Heart left ventricle (tissue), 16 donors: ENCODE data around the gene QSOX1. TPM values are rescaled to one million over a fixed set of nuclear protein-coding genes. Genes with fewer than 3 reads are reported as not detected.

Experiments used
- ATAC-seq, 4 donors: fragments of 200-7000 bp; cut with Tn5 transposase; one replicate each; pipeline ENCODE4 v1.9.1; 2020 to 2022; ENCODE audit warnings: moderate library complexity in 4 of 4, mild to moderate bottlenecking in 3 of 4, moderate number of reproducible peaks in 1 of 4
- DNase-seq, 5 donors: peaks; one replicate each; pipeline ENCODE4 v3.0.0-alpha.2; 2020
- H3K27ac ChIP-seq, 12 donors: fragments of 200-600 bp; sonication (generic) in 4 of 12; one replicate each; pipeline versions ENCODE4 v1.5.0 to v1.8.0; 2016 to 2022; ENCODE audit warnings: mild to moderate bottlenecking in 2 of 12
- H3K27me3 ChIP-seq, 9 donors: fragments of 200-600 bp; sonication (generic) in 2 of 9; one replicate each; pipeline versions ENCODE4 v1.5.1 to v1.8.0; 2016 to 2022; ENCODE audit warnings: mild to moderate bottlenecking in 3 of 9
- H3K36me3 ChIP-seq, 9 donors: fragments of 200-600 bp; sonication (generic) in 2 of 9; one replicate each; pipeline versions ENCODE4 v1.5.0 to v1.8.0; 2018 to 2022; ENCODE audit warnings: mild to moderate bottlenecking in 2 of 9
- H3K4me1 ChIP-seq, 12 donors: fragments of 200-600 bp; sonication (generic) in 4 of 12; one replicate each; pipeline versions ENCODE4 v1.5.0 to v1.8.0; 2016 to 2022; ENCODE audit warnings: mild to moderate bottlenecking in 3 of 12
- H3K4me3 ChIP-seq, 12 donors: fragments of 200-600 bp; sonication (generic) in 4 of 12; one replicate each; pipeline versions ENCODE4 v1.5.0 to v1.8.0; 2017 to 2022; ENCODE audit warnings: mild to moderate bottlenecking in 9 of 12, moderate library complexity in 4 of 12
- H3K9me3 ChIP-seq, 12 donors: fragments of 200-600 bp; sonication (generic) in 4 of 12; one replicate each; pipeline versions ENCODE4 v1.5.0 to v1.8.0; 2016 to 2022; ENCODE audit warnings: mild to moderate bottlenecking in 1 of 12
- CTCF ChIP-seq, 12 donors: fragments of 200-600 bp; sonication (generic) in 4 of 12; IDR thresholded peaks; one replicate each; pipeline versions ENCODE4 v1.5.0 to v1.8.0; 2018 to 2022; ENCODE audit warnings: antibody characterized with exemption in 12 of 12, mild to moderate bottlenecking in 5 of 12
- POLR2A ChIP-seq, 2 donors: fragments of 450-650 bp; IDR thresholded peaks; one replicate each; pipeline ENCODE4 v1.6.1; 2017; ENCODE audit warnings: antibody characterized with exemption in 2 of 2, mild to moderate bottlenecking in 2 of 2, moderate library complexity in 2 of 2
- WGBS, 4 donors: extraction: QIAGEN DNeasy Blood & Tissue Kit in 2 of 4; methylation state at CpG; one replicate each; pipeline versions ENCODE4 v1.1.5 to v1.1.7; 2013 to 2018; 5-methylcytosine and 5-hydroxymethylcytosine counted together
- intact Hi-C, 10 donors: fragments of 100-400 bp; cut with DNase I; formaldehyde crosslinking; loops; one replicate each; pipeline versions ENCODE4 v1.11.1 to v1.14.2; 2022
- polyA plus RNA-seq, 2 donors: library from polyadenylated mRNA; stranded (reverse); fragments of 200-250 nt; gene quantifications; one replicate each; pipeline ENCODE4 v1.2.3, GENCODE V29; 2013
- total RNA-seq, 9 donors: library from RNA; depleted of rRNA in 2 of 9; stranded (reverse); fragments of >200 nt in 2 of 9; fragmentation: NEBNext Ultra II Directional in 3 of 9; extraction: Animal tissue kit (Norgen Biotek cat#: 25700) in 3 of 9; gene quantifications; one replicate each; pipeline versions ENCODE4 v1.1.0 to v1.2.4, GENCODE V29; 2016 to 2023
- donor health status: ischemic (EF 13 %, LVEDD 7.1; RV severe dilation, severe dysfunction).
- donor health status: healthy with polysubstance abuse.
- donor health status: DM: no; HTN: yes; CAD: no.
- donor health status: DM: no; HTN: no; CAD: no.
- donor health status: ischemic (EF 25% LVEDD 6.9; RV normal size, moderate dysfunction).
- donor health status: ischemic (EF 25% LVEDD 5.7; RV mildly dilated, moderate dysfunction).
- donor health status: healthy.
- donor health status: DM: yes; HTN: yes; CAD: no.
- donor health status: ischemic (EF 35%, LVEDD 5.7; RV mildly dilated, moderate dysfunction).
- donor health status: nonischemic (EF 11% LVEDD 7.7; RV severe dilation, severe dysfunction).
- donor health status: DM: yes; HTN: yes; CAD: no.
- donor health status: PGD.
- donor health status: ischemic (EF 29% LVEDD 5.4; RV normal size, mild dysfunction).
- donor health status: nonischemic (EF 23%, LVEDD 6.1; RV moderate dilation, normal function).

Gene QSOX1
- total and polyA plus RNA-seq, 11 donors, result 62.3 to 250 (median 122) TPM

GRCh38 chr1:180193141-180194047 lies 38.7 kb downstream of the QSOX1 start:
- DNase-seq (peak in 1 of 5 donors; percentile 33), ATAC-seq (no peak)
- TF ChIP-seq POLR2A (IDR thresholded peaks at IDR 0.05), result no peak
- no peak for TF ChIP-seq CTCF (IDR thresholded peaks at IDR 0.05)
- no peaks in the 10 kb centered on the region for H3K9me3 ChIP-seq
- no peak overlapping the region for H3K4me3 ChIP-seq
- intact Hi-C loops, result no loop called here
- H3K27me3 ChIP-seq, result no peaks in the 10 kb centered on the region
- H3K27ac ChIP-seq, result no peak overlapping the region
- H3K36me3 ChIP-seq, result peaks cover 0 to 84% (median 59%) of the 10 kb centered on the region in 9 donors
- 94 to 95% (median 94%) methylated on average over 18 of the region's 18 CpGs for WGBS, 4 donors
- no peaks in the 10 kb centered on the region for H3K4me1 ChIP-seq

GRCh38 chr1:180194048-180194425 lies 39.4 kb downstream of the QSOX1 start:
- WGBS, 4 donors, result 93 to 98% (median 97%) methylated on average over 14 of the region's 14 CpGs
- H3K9me3 ChIP-seq, result no peaks in the 10 kb centered on the region
- no peak overlapping the region for H3K27ac ChIP-seq
- no peak for ATAC-seq
- intact Hi-C loops, result no loop called here
- TF ChIP-seq CTCF (IDR thresholded peaks at IDR 0.05), result no peak
- no peak for TF ChIP-seq POLR2A (IDR thresholded peaks at IDR 0.05)
- peak in 1 of 5 donors; percentile 59 for DNase-seq
- H3K4me3 ChIP-seq, result no peak overlapping the region
- no peaks in the 10 kb centered on the region for H3K4me1 ChIP-seq
- peaks cover 0 to 83% (median 53%) of the 10 kb centered on the region in 9 donors for H3K36me3 ChIP-seq
- H3K27me3 ChIP-seq, result no peaks in the 10 kb centered on the region

GRCh38 chr1:180194546-180195207 lies 40.0 kb downstream of the QSOX1 start:
- no peaks in the 10 kb centered on the region for H3K9me3 ChIP-seq
- H3K27me3 ChIP-seq, result no peaks in the 10 kb centered on the region
- 68 to 78% (median 75%) methylated on average over 19 of the region's 19 CpGs for WGBS, 4 donors
- H3K27ac ChIP-seq, result no peak overlapping the region
- H3K4me3 ChIP-seq, result no peak overlapping the region
- intact Hi-C loops, result no loop called here
- H3K36me3 ChIP-seq, result peaks cover 0 to 80% (median 47%) of the 10 kb centered on the region in 9 donors
- TF ChIP-seq POLR2A (IDR thresholded peaks at IDR 0.05), result no peak
- DNase-seq (peak in 1 of 5 donors; percentile 55), ATAC-seq (no peak)
- H3K4me1 ChIP-seq, result no peaks in the 10 kb centered on the region

GRCh38 chr1:180195401-180195800 lies 40.7 kb downstream of the QSOX1 start:
- whole genome bisulfite sequencing, 4 donors, result 94 to 100% (median 98%) methylated on average over 1 to 3 of the region's 3 CpGs
- Histone ChIP-seq H3K4me3 (no peak overlapping the region), H3K9me3 (no peaks in the 10 kb centered on the region), H3K36me3 (peaks cover 0 to 73% (median 40%) of the 10 kb centered on the region in 9 donors), H3K4me1 (no peaks in the 10 kb centered on the region), H3K27ac (no peak overlapping the region), H3K27me3 (no peaks in the 10 kb centered on the region)
- DNase-seq, result peak in 1 of 5 donors; percentile 20
- no peak for ATAC-seq
- no peak for TF ChIP-seq CTCF (IDR thresholded peaks at IDR 0.05)
- no peak for TF ChIP-seq POLR2A (IDR thresholded peaks at IDR 0.05)
- intact Hi-C loops, result no loop called here
